SU-DHL-6 (cell line): ENCODE measurements around the gene TGFB1.
"Not testable (repeated sequence)": the region's sequence is repeated elsewhere in the genome, so short reads cannot be mapped to it uniquely, and the experiment has no call there.

Experiments
- H2AFZ ChIP-seq: fragments of 200-600 bp; sonication (generic); 2 replicates; pipeline ENCODE4 v1.6.1; 2014; ENCODE audit warnings: low read depth, mild to moderate bottlenecking, moderate library complexity, mixed read lengths, antibody characterized with exemption, low read length; ENCODE audit not compliant: severe bottlenecking
- H3F3A ChIP-seq: fragments of 200-600 bp; shearing (Covaris generic); 2 replicates; pipeline ENCODE4 v1.6.0; 2016; ENCODE audit warnings: antibody characterized with exemption, mild to moderate bottlenecking; ENCODE audit not compliant: insufficient read depth
- H3K27ac ChIP-seq: fragments of 200-600 bp; sonication (generic); 2 replicates; pipeline ENCODE4 v1.5.1; 2016; ENCODE audit warnings: low read depth, mild to moderate bottlenecking, low read length, moderate library complexity, mixed read lengths
- H3K27me3 ChIP-seq: fragments of 200-600 bp; sonication (generic), shearing (Covaris generic); 2 replicates; pipeline ENCODE4 v1.6.0; 2014; ENCODE audit warnings: mild to moderate bottlenecking, low read length
- H3K36me3 ChIP-seq: fragments of 200-600 bp; sonication (generic); 2 replicates; pipeline ENCODE4 v1.6.1; 2014; ENCODE audit warnings: mild to moderate bottlenecking, low read length, mixed read lengths
- H3K4me2 ChIP-seq: fragments of 300-600, 200-600 bp; shearing (Covaris generic), sonication (generic); 2 replicates; pipeline ENCODE4 v1.6.0; 2014; ENCODE audit warnings: low read length, low read depth, mild to moderate bottlenecking; ENCODE audit not compliant: poor library complexity, severe bottlenecking
- H3K4me3 ChIP-seq: fragments of 200-600 bp; sonication (generic); 2 replicates; pipeline ENCODE4 v1.5.1; 2014; ENCODE audit warnings: antibody characterized with exemption, low read length, mild to moderate bottlenecking, mixed read lengths; ENCODE audit not compliant: insufficient read depth, poor library complexity, severe bottlenecking
- H3K79me2 ChIP-seq: fragments of 200-600 bp; sonication (generic); 2 replicates; pipeline ENCODE4 v1.6.1; 2014; ENCODE audit warnings: mild to moderate bottlenecking, low read length, moderate library complexity; ENCODE audit not compliant: insufficient read depth
- H3K9ac ChIP-seq: fragments of 200-600 bp; sonication (generic); 2 replicates; pipeline ENCODE4 v1.7.0; 2014; ENCODE audit warnings: mild to moderate bottlenecking, low read length
- H3K9me2 ChIP-seq: fragments of 200-600 bp; sonication (generic); replicated peaks from 2 replicates; pipeline ENCODE4 v1.6.1; 2014; ENCODE audit warnings: low read length; ENCODE audit not compliant: insufficient read depth
- H3K9me3 ChIP-seq: fragments of 200-600 bp; sonication (generic); 2 replicates; pipeline ENCODE4 v1.6.1; 2014; ENCODE audit warnings: low read length, mixed read lengths; ENCODE audit not compliant: insufficient read depth
- H4K20me1 ChIP-seq: fragments of 200-600 bp; sonication (generic); 2 replicates; pipeline ENCODE4 v1.6.1; 2014; ENCODE audit warnings: low read depth, mild to moderate bottlenecking, antibody characterized with exemption, low read length, moderate library complexity, mixed read lengths
- CTCF ChIP-seq: fragments of 200-600 bp; sonication (generic); IDR thresholded peaks from one replicate; pipeline ENCODE4 v1.5.1; 2017; ENCODE audit warnings: antibody characterized with exemption, mild to moderate bottlenecking, low read length, moderate library complexity; ENCODE audit not compliant: insufficient read depth, poor library complexity, severe bottlenecking
- EZH2phosphoT487 ChIP-seq: fragments of 200-600 bp; sonication (generic), shearing (Covaris generic); conservative IDR thresholded peaks from 2 replicates; pipeline ENCODE4 v1.6.1; 2018; ENCODE audit warnings: mild to moderate bottlenecking, antibody characterized with exemption, low read length, moderate library complexity, mixed read lengths

TGFB1 gene

DNA sequence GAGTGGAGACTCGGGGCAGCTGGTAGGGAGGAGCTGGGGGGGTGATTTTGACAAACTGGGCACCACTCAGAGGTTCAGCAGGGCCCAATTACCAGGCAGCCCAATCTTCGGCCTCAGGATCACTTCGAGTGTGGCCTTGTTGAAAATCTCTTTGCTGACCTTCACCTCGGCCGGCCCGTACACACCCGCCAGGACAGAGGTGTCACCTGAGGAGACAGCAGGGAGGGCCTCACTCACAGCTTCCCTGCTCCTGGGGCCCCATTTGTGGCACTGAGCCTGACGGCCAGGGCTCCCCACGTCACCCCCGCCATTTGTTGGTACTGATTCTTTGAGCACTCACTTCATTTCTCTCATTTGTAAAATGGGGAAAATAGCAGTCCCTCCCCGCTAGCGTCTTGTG, 39.1 kb upstream of the TGFB1 start:
- H3K4me2 ChIP-seq: no peak overlapping the region
- peaks cover 24% of the 10 kb centered on the region for H3K79me2 ChIP-seq
- 0 out of 2 replicates have a peak, but pooled peaks cover 3% of the 10 kb centered on the region for H3F3A ChIP-seq
- no peaks in the 10 kb centered on the region for H3K9me2 ChIP-seq
- H3K9ac ChIP-seq: no peak overlapping the region
- H3K27ac ChIP-seq: no peak overlapping the region
- H4K20me1 ChIP-seq: no peaks in the 10 kb centered on the region
- no peak overlapping the region for H2AFZ ChIP-seq
- TF ChIP-seq EZH2phosphoT487 (no peak), CTCF (no peak)
- no peak overlapping the region for H3K4me3 ChIP-seq
- H3K9me3 ChIP-seq: no peaks in the 10 kb centered on the region
- no peaks in the 10 kb centered on the region for H3K36me3 ChIP-seq
- no peaks in the 10 kb centered on the region for H3K27me3 ChIP-seq

DNA sequence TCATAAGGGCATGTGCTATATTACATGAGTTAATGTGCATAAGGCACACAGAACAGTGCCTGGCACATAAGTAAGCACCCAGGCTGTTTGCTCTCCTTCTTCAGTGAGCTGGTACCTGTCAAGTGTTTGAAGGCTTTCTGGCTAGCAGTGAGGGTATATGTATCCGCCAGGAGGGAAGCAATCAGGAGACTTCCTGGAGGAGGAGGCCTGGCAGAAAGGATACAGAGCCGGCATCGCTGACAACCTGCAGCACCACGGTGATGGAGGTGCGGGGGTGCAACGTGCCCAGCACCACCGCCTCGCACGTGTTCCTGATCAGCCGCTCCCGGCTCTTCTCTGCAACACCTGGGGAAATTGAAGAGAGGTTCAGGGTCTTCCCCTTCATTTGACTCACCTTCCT, 37.9 kb upstream of the TGFB1 start:
- H3K27me3 ChIP-seq: no peaks in the 10 kb centered on the region
- H3K27ac ChIP-seq: no peak overlapping the region
- no peak for TF ChIP-seq EZH2phosphoT487
- no peak for TF ChIP-seq CTCF
- no peak overlapping the region for H2AFZ ChIP-seq
- H3K4me2 ChIP-seq: no peak overlapping the region
- no peaks in the 10 kb centered on the region for H3K9me3 ChIP-seq
- H3K9ac ChIP-seq: no peak overlapping the region
- H4K20me1 ChIP-seq: no peaks in the 10 kb centered on the region
- H3K36me3 ChIP-seq: no peaks in the 10 kb centered on the region
- 0 out of 2 replicates have a peak, but pooled peaks cover 3% of the 10 kb centered on the region for H3F3A ChIP-seq
- H3K4me3 ChIP-seq: no peak overlapping the region
- H3K9me2 ChIP-seq: no peaks in the 10 kb centered on the region
- peaks cover 24% of the 10 kb centered on the region for H3K79me2 ChIP-seq

- no peak overlapping the region for H3K9ac ChIP-seq
- no peaks in the 10 kb centered on the region for H3K9me3 ChIP-seq
- H3F3A ChIP-seq: no peaks in the 10 kb centered on the region
- H3K27ac ChIP-seq: no peak overlapping the region
- no peaks in the 10 kb centered on the region for H3K27me3 ChIP-seq
- H3K9me2 ChIP-seq: no peaks in the 10 kb centered on the region
- TF ChIP-seq EZH2phosphoT487: no peak
- TF ChIP-seq CTCF: no peak
- no peak overlapping the region for H3K4me3 ChIP-seq
- no peaks in the 10 kb centered on the region for H3K36me3 ChIP-seq
- no peaks in the 10 kb centered on the region for H3K79me2 ChIP-seq
- no peak overlapping the region for H3K4me2 ChIP-seq
- H4K20me1 ChIP-seq: no peaks in the 10 kb centered on the region
- H2AFZ ChIP-seq: no peak overlapping the region
Observed at GRCh38 chr19:41386442-41386841, 32.7 kb upstream of the TGFB1 start.

- no peaks in the 10 kb centered on the region for H3F3A ChIP-seq
- no peak overlapping the region for H3K4me2 ChIP-seq
- H3K79me2 ChIP-seq: no peaks in the 10 kb centered on the region
- H3K9me3 ChIP-seq: no peaks in the 10 kb centered on the region
- H2AFZ ChIP-seq: no peak overlapping the region
- no peaks in the 10 kb centered on the region for H4K20me1 ChIP-seq
- no peak overlapping the region for H3K27ac ChIP-seq
- H3K9ac ChIP-seq: no peak overlapping the region
- no peaks in the 10 kb centered on the region for H3K9me2 ChIP-seq
- H3K27me3 ChIP-seq: no peaks in the 10 kb centered on the region
- TF ChIP-seq EZH2phosphoT487 (no peak), CTCF (no peak)
- H3K4me3 ChIP-seq: no peak overlapping the region
- H3K36me3 ChIP-seq: no peaks in the 10 kb centered on the region
Observed at GRCh38 chr19:41384351-41384750, 30.6 kb upstream of the TGFB1 start.

DNA sequence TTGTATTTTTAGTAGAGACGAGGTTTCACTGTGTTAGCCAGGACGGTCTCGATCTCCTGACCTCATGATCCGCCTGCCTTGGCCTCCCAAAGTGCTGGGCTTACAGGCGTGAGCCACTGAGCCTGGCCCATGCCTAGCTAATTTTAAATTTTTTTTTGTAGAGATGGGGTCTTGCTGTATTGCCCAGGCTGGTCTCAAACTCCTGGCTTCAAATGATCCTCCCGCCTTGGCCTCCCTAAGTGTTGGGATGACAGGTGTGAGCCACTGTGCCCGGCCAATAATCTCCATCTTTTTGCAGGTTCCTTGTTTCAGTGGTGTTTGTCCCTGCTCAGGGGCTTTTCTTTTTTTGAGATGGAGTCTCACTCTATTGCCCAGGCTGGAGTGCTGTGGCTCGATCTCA, 27.8 kb upstream of the TGFB1 start:
- not testable (repeated sequence) for H3K4me3 ChIP-seq, H3K4me2 ChIP-seq, H3K27ac ChIP-seq, H3K9ac ChIP-seq, H3K79me2 ChIP-seq, H4K20me1 ChIP-seq, H3K9me2 ChIP-seq, H3K9me3 ChIP-seq, H3F3A ChIP-seq, H3K27me3 ChIP-seq, H3K36me3 ChIP-seq, H2AFZ ChIP-seq
